ENCODE data around the gene CARS2. TPM values are rescaled to one million over a fixed set of nuclear protein-coding genes. Genes with fewer than 3 reads are reported as not detected.
A peak's percentile ranks its signal among the peaks of the same experiment; 100 is the strongest.
"Not testable (repeated sequence)": the region's sequence is repeated elsewhere in the genome, so short reads cannot be mapped to it uniquely, and the experiment has no call there.

CARS2 gene
- total RNA-seq, 2 donors from 2014 or later: 44.2 to 93.4 TPM

DNA sequence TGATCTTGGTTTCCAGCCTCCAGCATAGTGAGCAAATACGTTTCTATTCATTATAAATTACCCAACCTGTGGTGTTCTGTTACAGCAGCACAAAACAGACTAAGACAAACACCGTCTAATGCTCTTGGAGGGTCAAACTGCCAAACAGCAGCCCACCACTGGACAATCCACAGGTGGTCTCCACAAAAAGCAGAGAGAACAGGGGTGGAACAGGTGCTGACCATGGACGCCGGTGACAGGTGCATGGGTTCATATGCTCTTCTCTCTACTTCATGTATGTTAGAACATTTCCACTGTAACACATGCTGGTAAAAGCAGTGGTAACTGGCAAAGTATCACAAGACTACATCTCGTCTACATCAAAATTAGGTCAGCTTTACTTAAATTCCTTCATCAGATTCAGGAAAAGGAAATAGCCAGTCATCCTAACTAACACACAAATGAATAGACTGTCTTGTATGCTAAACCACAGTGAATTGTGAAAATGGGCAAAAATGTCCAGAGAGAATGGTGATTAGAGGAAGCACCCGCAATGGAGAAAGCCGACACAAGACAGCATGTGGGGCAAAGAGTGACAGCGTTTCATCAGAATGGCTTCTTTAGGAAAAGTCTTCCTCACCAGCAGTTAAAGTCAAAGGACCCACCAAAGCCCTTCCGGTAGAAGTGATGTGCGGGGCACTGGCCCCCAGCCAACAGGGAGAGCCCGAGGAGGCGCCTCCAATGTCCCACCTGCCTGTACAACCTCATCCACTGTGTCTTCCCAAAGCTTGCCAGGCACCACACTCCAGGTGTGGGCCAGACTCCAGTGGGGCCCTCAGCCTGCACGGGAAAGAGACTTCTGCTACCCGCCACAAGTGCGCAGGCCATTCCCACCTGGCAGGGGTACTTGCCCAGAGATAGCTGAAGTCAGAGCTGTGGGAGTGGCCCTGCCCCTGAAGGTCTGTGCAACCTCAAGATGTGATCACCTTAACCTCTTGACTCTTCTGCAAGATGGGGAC is 6.5 kb downstream of the CARS2 start:
- H3K4me3 Mint-ChIP-seq: no peak overlapping the region
- H3K9me3 Mint-ChIP-seq: no peaks in the 10 kb centered on the region
- peak overlapping the region; percentile 13 for H3K27ac Mint-ChIP-seq
- peaks cover 87% of the 10 kb centered on the region for H3K36me3 Mint-ChIP-seq (ENCODE audit: low read depth)
- ATAC-seq (replicated peaks): no peak
- no peaks in the 10 kb centered on the region for H3K27me3 Mint-ChIP-seq
- peaks cover 13% of the 10 kb centered on the region for H3K4me1 Mint-ChIP-seq

DNA sequence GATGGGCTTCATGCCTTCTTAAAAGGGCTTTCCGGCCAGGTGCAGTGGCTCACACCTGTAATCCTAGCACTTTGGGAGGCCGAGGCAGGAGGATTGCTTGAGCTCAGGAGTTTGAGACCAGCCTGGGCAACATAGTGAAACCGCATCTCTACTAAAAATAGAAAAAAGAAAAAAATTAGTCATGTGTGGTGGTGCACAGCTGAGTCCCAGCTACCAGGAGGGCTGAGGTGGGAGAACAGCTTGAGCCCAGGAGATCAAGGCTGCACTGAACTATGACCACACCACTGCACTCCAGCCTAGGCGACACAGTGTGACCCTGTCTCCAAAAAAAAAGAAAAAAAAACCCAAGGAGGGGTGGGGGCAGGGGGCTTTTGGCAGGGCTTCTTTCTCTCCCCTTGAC is 7.2 kb downstream of the CARS2 start:
- no peak overlapping the region for H3K27ac Mint-ChIP-seq

DNA sequence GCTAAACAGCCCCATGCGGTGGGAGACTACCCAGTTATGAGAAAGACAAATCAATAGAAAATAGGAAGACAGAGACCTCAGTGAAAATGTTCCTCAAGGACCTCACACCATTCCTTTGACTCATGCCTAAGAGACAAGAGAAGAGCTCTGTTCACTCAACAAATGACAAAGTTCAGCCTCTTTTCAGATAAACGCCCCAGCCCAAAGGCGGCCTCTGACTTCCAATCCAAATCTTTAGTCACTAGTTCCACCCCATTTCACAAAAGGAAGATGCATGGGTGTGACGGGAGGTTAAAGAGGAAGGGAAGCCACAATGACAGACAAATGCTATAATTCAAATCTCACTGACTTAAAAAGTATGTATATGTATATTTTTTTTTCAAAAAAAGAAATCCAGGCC is 8.1 kb downstream of the CARS2 start:
- Mint-ChIP-seq H3K27ac (peak overlapping the region; percentile 19), H3K27me3 (no peaks in the 10 kb centered on the region), H3K4me3 (no peak overlapping the region), H3K9me3 (no peaks in the 10 kb centered on the region), H3K36me3 (ENCODE audit: low read depth) (peaks cover 84% of the 10 kb centered on the region), H3K4me1 (peaks cover 9% of the 10 kb centered on the region)
- ATAC-seq (replicated peaks): no peak

More for the DNA sequence above, 7.2 kb downstream of the CARS2 start:
- ATAC-seq (replicated peaks): no peak
- Mint-ChIP-seq H3K4me1 (peaks cover 13% of the 10 kb centered on the region), H3K4me3 (no peak overlapping the region), H3K27me3 (no peaks in the 10 kb centered on the region), H3K9me3 (no peaks in the 10 kb centered on the region), H3K36me3 (ENCODE audit: low read depth) (peaks cover 87% of the 10 kb centered on the region)

DNA sequence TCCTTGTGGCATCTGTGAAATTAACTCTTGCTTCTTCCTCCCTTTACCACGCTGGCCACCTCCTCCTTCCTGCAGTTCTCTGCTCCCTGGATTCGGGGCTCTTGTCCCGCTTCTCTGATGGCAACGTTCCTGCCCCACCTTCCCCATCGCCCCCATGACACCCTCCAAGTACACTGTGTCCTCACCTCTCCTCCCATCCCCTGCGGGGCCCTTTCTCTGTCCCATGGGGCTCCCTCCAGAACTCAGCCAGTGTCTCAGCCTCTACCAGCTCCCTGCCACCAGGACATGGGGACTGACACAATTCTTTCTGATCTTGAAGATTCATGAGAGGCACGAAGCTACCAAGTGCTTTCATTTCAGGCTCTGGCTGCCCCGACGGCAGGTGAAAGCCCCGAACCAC is 9.1 kb downstream of the CARS2 start:
- peak overlapping the region; percentile 19 for H3K27ac Mint-ChIP-seq
- H3K36me3 Mint-ChIP-seq (ENCODE audit: low read depth): peaks cover 74% of the 10 kb centered on the region
- H3K9me3 Mint-ChIP-seq: no peaks in the 10 kb centered on the region
- no peaks in the 10 kb centered on the region for H3K4me1 Mint-ChIP-seq
- H3K27me3 Mint-ChIP-seq: no peaks in the 10 kb centered on the region
- no peak overlapping the region for H3K4me3 Mint-ChIP-seq
- no peak for ATAC-seq (replicated peaks)

DNA sequence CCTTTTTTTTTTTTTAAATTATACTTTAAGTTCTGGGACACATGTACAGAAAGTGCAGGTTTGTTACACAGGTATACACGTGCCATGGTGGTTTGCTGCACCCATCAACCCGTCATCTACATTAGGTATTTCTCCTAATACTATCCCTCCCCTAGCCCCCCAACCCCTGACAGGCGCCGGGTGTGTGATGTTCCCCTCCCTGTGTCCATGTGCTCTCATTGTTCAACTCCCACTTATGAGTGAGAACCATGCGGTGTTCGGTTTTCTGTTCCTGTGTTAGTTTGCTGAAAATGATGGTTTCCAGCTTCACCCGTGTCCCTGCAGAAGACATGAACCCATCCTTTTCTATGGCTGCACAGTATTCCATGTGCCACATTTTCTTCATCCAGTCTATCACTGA is 10.1 kb downstream of the CARS2 start:
- H3K27ac Mint-ChIP-seq; H3K9me3 Mint-ChIP-seq; H3K4me1 Mint-ChIP-seq; H3K4me3 Mint-ChIP-seq; ATAC-seq (replicated peaks); H3K27me3 Mint-ChIP-seq: not testable (repeated sequence)
- H3K36me3 Mint-ChIP-seq (ENCODE audit: low read depth): peaks cover 74% of the 10 kb centered on the region

DNA sequence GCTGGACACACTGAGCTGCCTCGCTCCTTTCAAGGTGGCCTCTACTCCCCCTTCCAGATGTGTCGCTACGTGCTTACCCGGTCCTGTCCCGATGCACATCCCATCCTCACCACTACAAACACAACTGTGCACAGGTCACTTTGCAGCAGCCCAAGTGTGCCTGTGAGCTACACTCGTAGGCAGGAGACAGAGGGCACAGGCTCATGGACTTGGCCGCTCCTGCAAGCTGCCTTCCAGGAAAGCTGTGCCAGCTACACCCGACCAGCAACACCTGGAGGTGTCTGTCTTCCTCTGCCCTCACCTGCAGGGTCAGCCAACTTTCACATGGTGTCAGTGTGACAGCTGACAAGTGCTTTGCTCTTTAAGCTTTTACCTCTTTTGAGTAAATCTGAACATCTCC is 15.4 kb downstream of the CARS2 start:
- no peak for ATAC-seq (replicated peaks)
- Mint-ChIP-seq H3K4me1 (peaks cover 2% of the 10 kb centered on the region), H3K27me3 (no peaks in the 10 kb centered on the region)

DNA sequence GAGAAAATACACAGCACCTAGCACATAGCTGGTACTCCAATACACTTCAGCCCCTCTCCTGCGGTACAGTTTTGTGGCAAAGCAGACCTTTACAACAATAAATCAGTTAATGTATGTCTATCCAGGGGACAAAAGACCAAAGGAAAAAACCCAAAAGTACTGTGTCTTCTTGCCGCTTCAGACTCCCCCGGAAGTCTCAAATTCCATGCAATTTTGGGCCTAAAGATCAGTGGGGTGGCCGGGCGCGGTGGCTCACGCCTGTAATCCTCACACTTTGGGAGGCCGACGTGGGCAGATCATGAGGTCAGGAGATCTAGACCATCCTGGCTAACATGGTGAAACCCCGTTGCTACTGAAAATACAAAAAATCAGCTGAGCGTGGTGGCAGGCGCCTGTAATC is 16.2 kb downstream of the CARS2 start:
- H3K27me3 Mint-ChIP-seq: no peaks in the 10 kb centered on the region
- ATAC-seq (replicated peaks): no peak
- no peak overlapping the region for H3K4me3 Mint-ChIP-seq
- H3K9me3 Mint-ChIP-seq: no peaks in the 10 kb centered on the region
- H3K4me1 Mint-ChIP-seq: peaks cover 5% of the 10 kb centered on the region
- H3K36me3 Mint-ChIP-seq (ENCODE audit: low read depth): peaks cover 71% of the 10 kb centered on the region
- H3K27ac Mint-ChIP-seq: peak overlapping the region; percentile 48

More for the DNA sequence above, 15.4 kb downstream of the CARS2 start:
- peak overlapping the region; percentile 32 for H3K27ac Mint-ChIP-seq
- H3K9me3 Mint-ChIP-seq: no peaks in the 10 kb centered on the region
- no peak overlapping the region for H3K4me3 Mint-ChIP-seq
- H3K36me3 Mint-ChIP-seq (ENCODE audit: low read depth): peaks cover 67% of the 10 kb centered on the region

DNA sequence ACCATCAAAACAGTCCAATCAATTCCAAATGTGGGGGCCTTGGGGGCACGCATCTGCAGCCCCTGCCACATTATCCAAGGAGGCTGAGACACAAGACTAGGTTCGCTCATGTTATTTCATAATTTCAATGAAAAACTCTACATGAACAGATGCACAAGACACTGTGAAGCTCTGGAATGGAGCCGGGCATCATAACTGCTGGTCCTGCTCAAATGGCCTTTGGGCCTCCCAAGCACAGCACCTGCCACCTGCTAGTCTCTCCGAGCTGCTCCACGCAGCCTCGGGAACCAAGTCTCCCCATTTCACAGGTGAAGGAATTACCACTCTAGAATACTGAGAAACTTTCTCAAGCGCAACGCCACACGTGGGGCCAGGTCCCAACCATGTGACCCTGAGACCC is 16.9 kb downstream of the CARS2 start:
- Mint-ChIP-seq H3K4me1 (peaks cover 5% of the 10 kb centered on the region), H3K27ac (peak overlapping the region; percentile 48), H3K36me3 (ENCODE audit: low read depth) (peaks cover 72% of the 10 kb centered on the region), H3K27me3 (no peaks in the 10 kb centered on the region), H3K4me3 (no peak overlapping the region), H3K9me3 (no peaks in the 10 kb centered on the region)
- no peak for ATAC-seq (replicated peaks)

DNA sequence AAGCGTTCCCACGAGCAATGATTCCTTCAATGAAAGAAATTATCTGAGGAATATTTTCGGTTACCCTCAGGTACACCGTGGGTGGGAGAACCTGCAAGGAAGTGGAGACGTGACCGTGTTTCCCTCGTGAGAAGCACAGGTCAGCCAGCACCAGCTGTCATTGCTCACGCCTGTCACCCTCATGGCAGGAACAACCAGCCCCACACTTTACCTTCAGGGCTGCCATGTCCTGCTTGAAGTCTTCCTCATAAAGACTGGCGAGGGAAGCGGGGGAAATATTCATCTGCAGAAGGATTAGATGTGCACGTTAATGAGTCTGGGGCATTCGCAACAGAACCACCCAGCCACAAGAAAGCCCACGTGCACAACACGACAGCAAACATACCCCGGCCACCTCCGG is 18.2 kb downstream of the CARS2 start:
- Mint-ChIP-seq H3K4me1 (peaks cover 5% of the 10 kb centered on the region), H3K27ac (no peak overlapping the region), H3K9me3 (no peaks in the 10 kb centered on the region), H3K36me3 (ENCODE audit: low read depth) (peaks cover 78% of the 10 kb centered on the region), H3K27me3 (no peaks in the 10 kb centered on the region), H3K4me3 (no peak overlapping the region)
- ATAC-seq (replicated peaks): no peak

DNA sequence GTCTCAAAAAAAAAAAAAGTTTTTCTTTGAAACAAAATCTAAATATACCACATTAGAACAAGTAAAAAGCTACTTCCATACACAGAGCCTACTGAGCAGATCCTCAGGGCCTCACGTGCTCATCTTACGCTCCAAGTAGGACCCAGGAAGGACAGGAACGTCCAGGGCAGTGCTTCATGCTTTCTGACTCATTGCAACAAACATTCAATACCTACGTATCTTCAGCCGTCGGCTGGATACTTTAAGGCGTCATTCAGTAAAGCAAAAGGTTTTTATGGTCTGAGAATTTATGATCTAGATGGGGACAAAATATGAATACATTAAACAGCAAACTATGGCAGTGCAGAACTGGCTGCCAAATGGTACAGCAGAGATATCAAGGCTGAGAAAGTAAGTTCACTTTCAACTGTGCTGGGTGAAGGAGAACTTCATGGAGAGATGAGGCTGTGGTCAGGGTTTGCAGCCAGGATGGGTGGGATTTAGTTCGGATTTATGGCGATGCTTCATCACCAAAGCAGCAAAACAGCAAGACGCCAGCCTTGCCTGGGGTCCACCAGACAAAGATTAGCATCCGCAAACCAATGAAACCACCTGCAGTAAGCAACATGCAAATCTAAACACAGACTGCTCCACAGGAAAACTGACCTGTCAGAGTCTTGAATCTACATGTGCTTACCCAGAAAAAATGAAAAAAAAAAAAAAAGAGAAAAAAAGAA is 20.5 kb downstream of the CARS2 start:
- ATAC-seq (replicated peaks): no peak
- H3K27ac Mint-ChIP-seq: peak overlapping the region; percentile 49
- no peaks in the 10 kb centered on the region for H3K27me3 Mint-ChIP-seq
- peaks cover 5% of the 10 kb centered on the region for H3K4me1 Mint-ChIP-seq
- H3K36me3 Mint-ChIP-seq (ENCODE audit: low read depth): peaks cover 83% of the 10 kb centered on the region
- H3K4me3 Mint-ChIP-seq: no peak overlapping the region
- H3K9me3 Mint-ChIP-seq: no peaks in the 10 kb centered on the region

DNA sequence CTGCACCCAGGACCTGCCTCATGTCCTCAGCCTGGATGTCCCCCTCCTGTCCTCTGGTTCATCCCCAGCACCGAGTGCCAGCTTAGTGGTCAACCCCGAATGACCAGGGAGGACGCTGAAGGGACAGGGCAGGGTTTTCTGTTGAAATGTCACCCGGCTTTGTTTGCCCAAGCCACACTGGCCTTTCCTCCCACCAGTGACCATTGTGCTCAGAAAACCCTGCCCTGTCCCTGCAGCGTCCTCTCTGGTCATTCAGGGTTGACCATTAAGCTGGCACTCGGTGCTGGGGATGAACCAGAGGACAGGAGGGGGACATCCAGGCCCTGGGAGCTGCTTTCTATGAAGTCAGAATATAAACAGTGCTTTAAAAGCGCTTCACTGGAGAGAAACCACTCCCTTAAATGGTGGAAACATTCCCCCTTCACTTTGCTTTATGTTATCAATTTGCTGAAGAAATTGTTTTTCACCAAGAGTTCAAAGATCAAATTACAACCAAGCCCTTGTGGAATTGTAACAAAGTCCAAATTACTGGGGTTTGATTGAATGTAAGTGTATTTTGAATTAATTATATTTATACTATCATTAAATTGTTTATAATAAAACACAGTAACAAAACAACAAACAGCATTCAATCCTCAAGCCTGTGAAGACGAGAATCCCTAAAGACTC is 21.4 kb downstream of the CARS2 start:
- Mint-ChIP-seq H3K36me3 (ENCODE audit: low read depth) (peaks cover 88% of the 10 kb centered on the region), H3K9me3 (no peaks in the 10 kb centered on the region), H3K4me1 (peaks cover 5% of the 10 kb centered on the region), H3K4me3 (no peak overlapping the region), H3K27ac (no peak overlapping the region), H3K27me3 (no peaks in the 10 kb centered on the region)
- no peak for ATAC-seq (replicated peaks)

DNA sequence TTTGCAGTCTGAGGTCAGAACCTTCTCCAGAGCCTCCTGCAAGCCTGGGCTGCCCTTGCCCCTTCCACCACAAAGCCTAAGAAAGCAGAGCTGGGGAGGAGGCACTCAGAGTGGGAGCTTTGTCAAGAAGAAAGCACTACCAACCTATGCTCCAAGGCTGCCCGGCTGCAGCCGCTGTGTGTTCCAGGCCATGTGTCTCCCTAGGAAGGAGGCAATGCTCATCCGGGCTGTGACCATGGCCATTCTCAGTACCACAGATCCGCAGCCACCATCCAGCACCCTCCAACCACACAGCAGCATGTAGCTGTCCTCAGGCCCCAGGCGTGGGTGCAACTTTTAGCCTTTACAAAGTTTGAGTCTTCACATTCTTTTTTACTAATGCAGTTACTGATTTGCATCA is 22.0 kb downstream of the CARS2 start:
- H3K27me3 Mint-ChIP-seq: no peaks in the 10 kb centered on the region
- no peak overlapping the region for H3K27ac Mint-ChIP-seq
- H3K4me1 Mint-ChIP-seq: peaks cover 5% of the 10 kb centered on the region
- no peak overlapping the region for H3K4me3 Mint-ChIP-seq
- no peaks in the 10 kb centered on the region for H3K9me3 Mint-ChIP-seq
- peaks cover 89% of the 10 kb centered on the region for H3K36me3 Mint-ChIP-seq (ENCODE audit: low read depth)
- ATAC-seq (replicated peaks): no peak

DNA sequence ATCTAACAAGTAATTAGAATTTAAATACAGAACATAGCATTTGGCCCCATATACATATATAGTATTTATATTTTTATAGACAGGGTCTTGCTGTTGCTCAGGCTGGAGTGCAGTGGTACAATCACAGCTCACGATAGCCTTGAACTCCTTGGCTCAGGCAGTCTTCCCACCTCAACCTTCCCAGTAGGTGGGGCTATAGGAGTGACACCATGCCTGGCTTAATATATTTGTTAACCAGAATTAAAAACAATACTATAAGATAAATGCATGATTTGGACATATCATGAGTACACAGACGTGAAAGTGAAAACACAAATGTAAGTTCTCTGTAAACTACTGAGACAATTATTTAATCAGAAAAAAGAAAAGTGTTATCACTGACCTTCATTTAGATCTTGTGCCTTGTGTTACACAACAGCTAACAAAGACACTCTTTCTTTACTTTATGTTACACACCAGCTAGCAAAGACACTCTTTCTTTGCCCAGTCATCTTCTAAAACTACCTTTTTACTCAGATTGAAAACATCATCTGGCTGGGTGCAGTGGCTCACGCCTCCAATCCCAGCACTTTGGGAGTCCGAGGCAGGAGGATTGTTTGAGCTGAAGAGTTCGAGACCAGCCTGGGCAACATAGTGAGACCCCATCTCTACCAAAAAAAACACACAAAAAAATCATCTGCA is 22.6 kb downstream of the CARS2 start:
- no peaks in the 10 kb centered on the region for H3K9me3 Mint-ChIP-seq
- no peak overlapping the region for H3K4me3 Mint-ChIP-seq
- no peak for ATAC-seq (replicated peaks)
- peaks cover 5% of the 10 kb centered on the region for H3K4me1 Mint-ChIP-seq
- H3K36me3 Mint-ChIP-seq (ENCODE audit: low read depth): peaks cover 89% of the 10 kb centered on the region
- H3K27ac Mint-ChIP-seq: no peak overlapping the region
- no peaks in the 10 kb centered on the region for H3K27me3 Mint-ChIP-seq

DNA sequence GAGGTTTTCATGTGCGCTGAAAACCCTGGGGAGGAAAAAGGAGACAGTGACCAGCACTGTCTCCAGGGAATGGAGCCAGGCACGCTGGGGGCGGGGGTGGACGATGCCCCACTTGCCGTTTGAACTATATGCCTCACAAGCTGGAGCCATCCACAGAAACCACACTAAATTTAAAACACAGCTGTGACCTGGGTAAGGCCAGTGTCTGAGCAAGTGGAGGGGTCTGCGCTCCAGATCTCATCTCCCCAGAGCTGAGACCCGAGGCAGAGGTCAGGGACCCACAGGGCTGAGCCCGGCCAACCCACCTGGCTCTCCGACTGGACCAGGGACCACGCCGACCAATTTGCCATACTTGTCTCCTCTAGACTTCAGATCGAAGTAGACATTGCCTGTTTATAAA is 23.2 kb downstream of the CARS2 start:
- peaks cover 5% of the 10 kb centered on the region for H3K4me1 Mint-ChIP-seq
- H3K27ac Mint-ChIP-seq: no peak overlapping the region
- H3K27me3 Mint-ChIP-seq: no peaks in the 10 kb centered on the region
- H3K9me3 Mint-ChIP-seq: no peaks in the 10 kb centered on the region
- peaks cover 89% of the 10 kb centered on the region for H3K36me3 Mint-ChIP-seq (ENCODE audit: low read depth)
- ATAC-seq (replicated peaks): no peak
- H3K4me3 Mint-ChIP-seq: no peak overlapping the region

All from activated T-helper 17 cell treated with anti-CD3 and anti-CD28 coated beads, Interleukin-2, amount 50 U/mL, for 72 hours (primary cell).